ENCODE measurements around the gene C2orf81.

The C2orf81 gene

GRCh38 chr2:74396149-74396548, 25.3 kb downstream of the C2orf81 start:
- DNase-seq (ENCODE audit: low read depth): no peak
- TF ChIP-seq CTCF (IDR thresholded peaks at IDR 0.05; ENCODE audit: control insufficient read depth, insufficient read depth, low read depth, low read length, missing control alignments): no peak
- H3K4me3 ChIP-seq (ENCODE audit: control insufficient read depth, low read depth, low read length): no peak overlapping the region

GRCh38 chr2:74393525-74393924, 27.9 kb downstream of the C2orf81 start:
- no peak for DNase-seq (ENCODE audit: low read depth)
- H3K4me3 ChIP-seq (ENCODE audit: control insufficient read depth, low read depth, low read length): no peak overlapping the region
- TF ChIP-seq CTCF (IDR thresholded peaks at IDR 0.05; ENCODE audit: control insufficient read depth, insufficient read depth, low read depth, low read length, missing control alignments): no peak

- no peak for TF ChIP-seq CTCF (IDR thresholded peaks at IDR 0.05; ENCODE audit: control insufficient read depth, insufficient read depth, low read depth, low read length, missing control alignments)
- DNase-seq (ENCODE audit: low read depth): no peak
- H3K4me3 ChIP-seq (ENCODE audit: control insufficient read depth, low read depth, low read length): no peak overlapping the region
These were observed 29.0 kb downstream of the C2orf81 start for GRCh38 chr2:74392449-74392743.

- DNase-seq (ENCODE audit: low read depth): peak; percentile 44
- peak overlapping the region; percentile 85 for H3K4me3 ChIP-seq (ENCODE audit: control insufficient read depth, low read depth, low read length)
- TF ChIP-seq CTCF (IDR thresholded peaks at IDR 0.05; ENCODE audit: control insufficient read depth, insufficient read depth, low read depth, low read length, missing control alignments): peak; percentile 96
These were observed 29.6 kb downstream of the C2orf81 start for GRCh38 chr2:74391580-74392448.

GRCh38 chr2:74391209-74391579, 30.2 kb downstream of the C2orf81 start:
- TF ChIP-seq CTCF (IDR thresholded peaks at IDR 0.05; ENCODE audit: control insufficient read depth, insufficient read depth, low read depth, low read length, missing control alignments): no peak
- no peak for DNase-seq (ENCODE audit: low read depth)
- peak overlapping the region; percentile 85 for H3K4me3 ChIP-seq (ENCODE audit: control insufficient read depth, low read depth, low read length)

- H3K4me3 ChIP-seq (ENCODE audit: control insufficient read depth, low read depth, low read length): peak overlapping the region; percentile 85
- DNase-seq (ENCODE audit: low read depth): no peak
- no peak for TF ChIP-seq CTCF (IDR thresholded peaks at IDR 0.05; ENCODE audit: control insufficient read depth, insufficient read depth, low read depth, low read length, missing control alignments)
These were observed 30.8 kb downstream of the C2orf81 start for GRCh38 chr2:74390606-74391005.
